ENCODE data around the gene FBXW5. TPM values are rescaled to one million over a fixed set of nuclear protein-coding genes. Genes with fewer than 3 reads are reported as not detected.

FBXW5 gene
- polyA plus RNA-seq, 3 donors = 85.3 to 117 (median 92.7) TPM

DNA sequence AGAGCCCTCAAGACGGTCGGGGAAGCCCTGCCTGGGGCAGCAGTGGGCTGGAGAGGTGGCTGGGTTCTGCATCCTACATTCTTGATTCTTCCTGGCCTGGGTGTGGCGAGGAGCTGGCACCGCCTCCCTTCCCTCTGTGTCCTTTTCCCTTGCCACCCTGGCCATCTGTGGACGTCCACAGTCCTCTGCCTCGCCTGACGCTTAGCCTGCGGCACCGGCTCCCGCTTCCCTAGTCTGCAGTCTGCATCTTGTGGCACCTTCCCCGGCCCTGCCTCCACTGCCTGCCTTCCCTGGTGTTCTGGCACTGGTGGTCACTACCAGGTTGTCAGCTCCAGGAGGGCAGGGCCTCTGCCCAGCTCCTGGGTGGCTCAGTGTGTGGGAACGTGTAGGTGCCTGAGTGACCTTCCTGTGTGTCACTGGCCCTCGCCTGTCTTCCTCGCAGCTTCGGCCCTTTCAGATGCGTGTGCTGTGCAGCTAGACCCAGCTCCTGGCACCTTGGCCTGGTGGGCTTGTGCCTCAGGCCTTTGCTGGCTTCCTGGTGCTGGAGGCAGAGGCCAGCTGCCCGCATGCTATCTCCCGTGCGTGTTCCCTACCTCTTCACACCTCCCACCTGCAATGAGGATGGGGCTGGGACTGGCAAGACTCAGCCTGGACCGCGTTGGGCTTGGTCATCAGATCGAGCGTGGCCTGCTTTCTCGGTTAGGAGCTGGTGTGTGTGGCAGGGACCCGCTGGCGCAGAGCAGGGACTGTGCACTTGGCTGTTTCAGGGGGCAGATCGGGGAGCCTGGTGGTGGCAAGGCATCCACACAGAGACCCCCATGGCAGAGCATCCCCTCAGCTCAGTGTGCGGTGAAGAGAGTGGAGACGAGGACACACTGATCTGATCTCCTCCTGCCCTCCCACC, 37.3 kb downstream of the FBXW5 start:
- intact Hi-C loops (cut with micrococcal nuclease) = no loop called here
- H3K9me3 ChIP-seq (replicated peaks in 1 of 2; ENCODE audit: control insufficient read depth in 1 of 2, insufficient read depth in 1 of 2, low read length in 2 of 2) = no peaks in the 10 kb centered on the region
- Mint-ChIP-seq H3K27ac (peak overlapping the region in 5 of 7 donors; percentile 20 to 62 (median 25)), H3K36me3 (peaks cover 46 to 85% of the 10 kb centered on the region in 2 donors), H3K4me1 (no peaks in the 10 kb centered on the region), H3K9me3 (peaks cover 0 to 2% (median 0%) of the 10 kb centered on the region in 7 donors), H3K4me3 (no peak overlapping the region), H3K27me3 (ENCODE audit: low read depth in 3 of 3) (no peaks in the 10 kb centered on the region)
- no peak overlapping the region for H3K9ac ChIP-seq (ENCODE audit: insufficient read depth, low read length, poor library complexity, severe bottlenecking)
- TF ChIP-seq, protein P1, sequence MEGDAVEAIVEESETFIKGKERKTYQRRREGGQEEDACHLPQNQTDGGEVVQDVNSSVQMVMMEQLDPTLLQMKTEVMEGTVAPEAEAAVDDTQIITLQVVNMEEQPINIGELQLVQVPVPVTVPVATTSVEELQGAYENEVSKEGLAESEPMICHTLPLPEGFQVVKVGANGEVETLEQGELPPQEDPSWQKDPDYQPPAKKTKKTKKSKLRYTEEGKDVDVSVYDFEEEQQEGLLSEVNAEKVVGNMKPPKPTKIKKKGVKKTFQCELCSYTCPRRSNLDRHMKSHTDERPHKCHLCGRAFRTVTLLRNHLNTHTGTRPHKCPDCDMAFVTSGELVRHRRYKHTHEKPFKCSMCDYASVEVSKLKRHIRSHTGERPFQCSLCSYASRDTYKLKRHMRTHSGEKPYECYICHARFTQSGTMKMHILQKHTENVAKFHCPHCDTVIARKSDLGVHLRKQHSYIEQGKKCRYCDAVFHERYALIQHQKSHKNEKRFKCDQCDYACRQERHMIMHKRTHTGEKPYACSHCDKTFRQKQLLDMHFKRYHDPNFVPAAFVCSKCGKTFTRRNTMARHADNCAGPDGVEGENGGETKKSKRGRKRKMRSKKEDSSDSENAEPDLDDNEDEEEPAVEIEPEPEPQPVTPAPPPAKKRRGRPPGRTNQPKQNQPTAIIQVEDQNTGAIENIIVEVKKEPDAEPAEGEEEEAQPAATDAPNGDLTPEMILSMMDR (IDR thresholded peaks at IDR 0.05) = no peak
- DNase-seq = no peak
- H2AFZ ChIP-seq (ENCODE audit: insufficient read depth, low read depth, low read length, poor library complexity, severe bottlenecking) = no peak overlapping the region
- no peak overlapping the region for H3K27ac ChIP-seq (ENCODE audit: low read depth in 1 of 2, low read length in 2 of 2)
- no peaks in the 10 kb centered on the region for H4K20me1 ChIP-seq (ENCODE audit: insufficient read depth, low read length)
- H3K4me1 ChIP-seq (ENCODE audit: control insufficient read depth in 1 of 2, insufficient read depth in 2 of 2, low read length in 2 of 2) = no peaks in the 10 kb centered on the region
- no peaks in the 10 kb centered on the region for H3K79me2 ChIP-seq (ENCODE audit: insufficient read depth, low read length)
- H3K27me3 ChIP-seq (ENCODE audit: control insufficient read depth in 2 of 2, insufficient read depth in 2 of 2, low read length in 2 of 2) = no peaks in the 10 kb centered on the region
- 96% methylated on average over 20 of the region's 29 CpGs for WGBS (ENCODE audit: insufficient coverage)
- no peak overlapping the region for H3K4me2 ChIP-seq (replicated peaks; ENCODE audit: extremely low read depth, low read length, poor library complexity, severe bottlenecking)
- H3K36me3 ChIP-seq (replicated peaks in 1 of 2; ENCODE audit: control insufficient read depth in 1 of 2, insufficient read depth in 2 of 2, low read length in 2 of 2) = peaks cover 44 to 71% of the 10 kb centered on the region in 2 donors
- no peak overlapping the region for H3K4me3 ChIP-seq (replicated peaks in 1 of 3; ENCODE audit: low read depth in 2 of 3, low read length in 3 of 3)

DNA sequence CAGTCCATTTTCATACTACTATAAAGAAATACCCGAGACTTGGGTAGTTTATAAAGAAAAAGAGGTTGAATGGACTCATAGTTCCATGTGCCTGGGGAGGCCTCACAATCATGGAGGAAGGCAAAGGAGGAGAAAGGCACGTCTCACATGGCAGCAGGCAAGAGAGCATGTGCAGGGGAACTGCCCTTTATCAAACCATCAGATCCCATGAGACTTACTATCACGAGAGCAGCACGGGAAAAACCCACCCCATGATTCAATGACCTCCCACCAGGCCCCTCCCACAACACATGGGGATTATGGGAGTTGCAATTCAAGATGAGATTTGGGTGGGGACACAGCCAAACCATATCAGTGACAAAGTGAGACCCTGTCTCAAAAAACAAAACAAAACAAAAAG, 38.3 kb downstream of the FBXW5 start:
- Histone ChIP-seq H3K79me2 (ENCODE audit: insufficient read depth, low read length) (no peaks in the 10 kb centered on the region), H3K9me3 (replicated peaks in 1 of 2; ENCODE audit: control insufficient read depth in 1 of 2, insufficient read depth in 1 of 2, low read length in 2 of 2) (no peaks in the 10 kb centered on the region), H3K27me3 (ENCODE audit: control insufficient read depth in 2 of 2, insufficient read depth in 2 of 2, low read length in 2 of 2) (no peaks in the 10 kb centered on the region), H3K27ac (ENCODE audit: low read depth in 1 of 2, low read length in 2 of 2) (no peak overlapping the region), H3K9ac (ENCODE audit: insufficient read depth, low read length, poor library complexity, severe bottlenecking) (no peak overlapping the region), H3K4me1 (ENCODE audit: control insufficient read depth in 1 of 2, insufficient read depth in 2 of 2, low read length in 2 of 2) (no peaks in the 10 kb centered on the region), H3K36me3 (replicated peaks in 1 of 2; ENCODE audit: control insufficient read depth in 1 of 2, insufficient read depth in 2 of 2, low read length in 2 of 2) (peaks cover 50 to 81% of the 10 kb centered on the region in 2 donors), H3K4me3 (replicated peaks in 1 of 3; ENCODE audit: low read depth in 2 of 3, low read length in 3 of 3) (no peak overlapping the region), H2AFZ (ENCODE audit: insufficient read depth, low read depth, low read length, poor library complexity, severe bottlenecking) (no peak overlapping the region), H3K4me2 (replicated peaks; ENCODE audit: extremely low read depth, low read length, poor library complexity, severe bottlenecking) (no peak overlapping the region), H4K20me1 (ENCODE audit: insufficient read depth, low read length) (no peaks in the 10 kb centered on the region)
- TF ChIP-seq, protein P1 (IDR thresholded peaks at IDR 0.05) = no peak
- Mint-ChIP-seq H3K36me3 (peaks cover 51 to 87% of the 10 kb centered on the region in 2 donors), H3K27me3 (ENCODE audit: low read depth in 3 of 3) (no peaks in the 10 kb centered on the region), H3K4me1 (peaks cover 2% of the 10 kb centered on the region), H3K4me3 (no peak overlapping the region), H3K27ac (no peak overlapping the region), H3K9me3 (peaks cover 0 to 2% (median 0%) of the 10 kb centered on the region in 7 donors)
- intact Hi-C loops (cut with micrococcal nuclease) = no loop called here
- WGBS (ENCODE audit: insufficient coverage) = no CpG with 5 or more reads among the region's 4 CpGs
- no peak for DNase-seq
